ENCODE data around the gene ASTN2.

DNA sequence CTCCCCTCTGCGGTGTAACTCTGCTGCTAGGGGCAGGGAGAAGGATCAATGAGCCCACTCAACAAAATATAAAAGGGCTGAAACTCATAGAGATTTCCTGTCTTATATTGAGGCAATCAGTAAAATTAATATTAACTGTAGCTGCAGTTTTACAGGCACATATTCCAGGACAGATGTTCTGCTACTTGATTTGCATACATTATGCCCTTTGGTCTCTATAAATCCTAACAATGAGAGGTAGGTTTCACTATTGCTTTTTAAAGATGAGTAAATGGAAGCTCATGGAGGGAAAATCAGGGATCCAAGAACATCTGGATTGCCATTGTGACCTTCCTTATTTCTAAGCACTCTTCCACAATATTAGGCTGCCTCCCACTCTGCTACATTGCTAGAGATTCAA lies 751.3 kb downstream of the ASTN2 start:
- TF ChIP-seq YY1 (IDR thresholded peaks at IDR 0.05; ENCODE audit: insufficient read depth, insufficient read length) (no peak), ZNF274 (IDR thresholded peaks at IDR 0.05; ENCODE audit: low read depth, low read length) (no peak), SUZ12 (IDR thresholded peaks at IDR 0.05; ENCODE audit: extremely low read depth, insufficient read depth, insufficient read length) (no peak)

Measured in NT2/D1 (cell line).